Measurements from ENCODE around the gene NEDD4L. TPM values are rescaled to one million over a fixed set of nuclear protein-coding genes. Genes with fewer than 3 reads are reported as not detected.
A peak's percentile ranks its signal among the peaks of the same experiment; 100 is the strongest.

Gene NEDD4L
- total and polyA plus RNA-seq, 2 experiments from 2014 or later: 36.2 to 72.3 TPM

DNA sequence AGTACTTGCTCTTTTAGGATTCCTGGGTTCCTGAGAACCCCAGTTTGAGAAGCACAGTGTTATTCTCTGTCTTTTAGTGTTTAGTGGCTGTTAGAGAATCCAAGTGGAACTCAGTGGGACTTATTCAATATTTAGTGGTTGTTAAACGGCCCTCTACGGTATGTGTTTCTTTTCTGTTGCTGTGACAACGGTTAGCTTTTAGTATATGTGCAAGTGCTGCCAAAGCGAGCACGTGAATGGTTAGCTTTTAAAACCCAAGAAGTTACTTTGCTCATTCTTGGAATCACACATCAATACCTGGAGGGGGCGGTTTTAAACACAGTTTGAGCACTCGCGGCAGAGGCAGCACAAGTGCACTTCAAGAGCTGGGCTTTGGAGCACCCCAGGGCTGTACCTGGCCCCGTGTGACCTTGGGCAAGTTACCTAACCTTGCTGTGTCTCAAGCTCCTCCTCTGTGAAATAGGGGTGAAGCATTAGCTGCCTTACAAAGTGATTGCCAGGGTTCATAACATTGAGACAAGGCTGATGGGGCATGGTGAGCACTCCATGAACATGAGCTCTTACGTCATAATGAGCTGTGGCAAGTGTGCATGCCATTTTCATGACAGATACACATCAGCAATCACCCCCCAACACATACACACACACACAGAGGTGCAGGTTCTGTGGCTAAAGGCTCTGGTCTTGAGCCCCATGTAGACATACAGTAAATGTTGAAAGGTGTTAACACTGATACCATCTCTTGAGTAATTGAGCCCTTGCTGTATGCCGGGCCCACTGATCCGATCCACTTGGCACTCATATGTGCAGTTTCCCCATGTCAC is 350.8 kb downstream of the NEDD4L start:
- Histone ChIP-seq H3K79me2 (replicated peaks; ENCODE audit: insufficient read depth) (no peaks in the 10 kb centered on the region), H3K4me2 (no peak overlapping the region), H2AFZ (no peak overlapping the region), H3K4me3 (no peak overlapping the region), H3K9me2 (ENCODE audit: insufficient read depth) (no peaks in the 10 kb centered on the region), H4K20me1 (replicated peaks; ENCODE audit: insufficient read depth) (no peaks in the 10 kb centered on the region; the same call in 1 of the 2 replicates), H3K4me1 (ENCODE audit: insufficient read depth) (peaks cover 6% of the 10 kb centered on the region; the same call in 1 of the 2 replicates), H3K27me3 (ENCODE audit: insufficient read depth) (no peaks in the 10 kb centered on the region), H3F3A (replicated peaks; ENCODE audit: low read depth) (no peaks in the 10 kb centered on the region), H3K36me3 (ENCODE audit: insufficient read depth) (peaks cover 10% of the 10 kb centered on the region; the same call in 1 of the 2 replicates), H3K27ac (ENCODE audit: low read depth) (no peak overlapping the region)
- DNase-seq (ENCODE audit: low spot score) (no peak), ATAC-seq (no peak)
- Mint-ChIP-seq H3K4me1 (peaks cover 16% of the 10 kb centered on the region), H3K27ac (0 out of 2 replicates have a peak overlapping the region, but pooled peaks have one; percentile 57), H3K36me3 (ENCODE audit: low read depth) (peaks cover 36% of the 10 kb centered on the region), H3K27me3 (ENCODE audit: insufficient read depth, low read depth, poor library complexity) (peaks cover 9% of the 10 kb centered on the region), H3K4me3 (no peak overlapping the region), H3K9me3 (no peaks in the 10 kb centered on the region)
- TF ChIP-seq ZNF114 (CRISPR knock-in tag; IDR thresholded peaks at IDR 0.05) (no peak), EZH2phosphoT487 (IDR thresholded peaks at IDR 0.05; ENCODE audit: unreplicated experiment) (no peak), POLR2AphosphoS5 (IDR thresholded peaks at IDR 0.05; ENCODE audit: low read depth) (no peak), ZNF462 (CRISPR knock-in tag; IDR thresholded peaks at IDR 0.05) (no peak), NANOG (IDR thresholded peaks at IDR 0.05; ENCODE audit: borderline replicate concordance) (no peak), CREB1 (CRISPR knock-in tag; IDR thresholded peaks at IDR 0.05; ENCODE audit: low read depth) (no peak), STAT1 (IDR thresholded peaks at IDR 0.05; ENCODE audit: unreplicated experiment) (no peak), EZH2 (IDR thresholded peaks at IDR 0.05; ENCODE audit: low read depth, unreplicated experiment) (no peak), ZNF331 (CRISPR knock-in tag; IDR thresholded peaks at IDR 0.05; ENCODE audit: low read depth) (no peak), JUNB (IDR thresholded peaks at IDR 0.05; ENCODE audit: unreplicated experiment) (no peak), REST (IDR thresholded peaks at IDR 0.05; ENCODE audit: unreplicated experiment) (no peak), ETS1 (IDR thresholded peaks at IDR 0.05) (no peak)
- TF ChIP-seq, protein P1, sequence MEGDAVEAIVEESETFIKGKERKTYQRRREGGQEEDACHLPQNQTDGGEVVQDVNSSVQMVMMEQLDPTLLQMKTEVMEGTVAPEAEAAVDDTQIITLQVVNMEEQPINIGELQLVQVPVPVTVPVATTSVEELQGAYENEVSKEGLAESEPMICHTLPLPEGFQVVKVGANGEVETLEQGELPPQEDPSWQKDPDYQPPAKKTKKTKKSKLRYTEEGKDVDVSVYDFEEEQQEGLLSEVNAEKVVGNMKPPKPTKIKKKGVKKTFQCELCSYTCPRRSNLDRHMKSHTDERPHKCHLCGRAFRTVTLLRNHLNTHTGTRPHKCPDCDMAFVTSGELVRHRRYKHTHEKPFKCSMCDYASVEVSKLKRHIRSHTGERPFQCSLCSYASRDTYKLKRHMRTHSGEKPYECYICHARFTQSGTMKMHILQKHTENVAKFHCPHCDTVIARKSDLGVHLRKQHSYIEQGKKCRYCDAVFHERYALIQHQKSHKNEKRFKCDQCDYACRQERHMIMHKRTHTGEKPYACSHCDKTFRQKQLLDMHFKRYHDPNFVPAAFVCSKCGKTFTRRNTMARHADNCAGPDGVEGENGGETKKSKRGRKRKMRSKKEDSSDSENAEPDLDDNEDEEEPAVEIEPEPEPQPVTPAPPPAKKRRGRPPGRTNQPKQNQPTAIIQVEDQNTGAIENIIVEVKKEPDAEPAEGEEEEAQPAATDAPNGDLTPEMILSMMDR (conservative IDR thresholded peaks at IDR 0.05; ENCODE audit: low read depth in 2 of 2): no peak
